GM20431 (cell line): Measurements from ENCODE around the gene RNASE11.
"Not testable (repeated sequence)": the region's sequence is repeated elsewhere in the genome, so short reads cannot be mapped to it uniquely, and the experiment has no call there.

Source experiments
- in situ Hi-C: fragments of 300-500 bp; cut with MseI, MboI; formaldehyde crosslinking; loops from one replicate; pipeline ENCODE4 v1.15.0; 2020; ENCODE audit warnings: low sequenced_read_pairs; ENCODE audit not compliant: unreplicated experiment

Gene RNASE11

DNA sequence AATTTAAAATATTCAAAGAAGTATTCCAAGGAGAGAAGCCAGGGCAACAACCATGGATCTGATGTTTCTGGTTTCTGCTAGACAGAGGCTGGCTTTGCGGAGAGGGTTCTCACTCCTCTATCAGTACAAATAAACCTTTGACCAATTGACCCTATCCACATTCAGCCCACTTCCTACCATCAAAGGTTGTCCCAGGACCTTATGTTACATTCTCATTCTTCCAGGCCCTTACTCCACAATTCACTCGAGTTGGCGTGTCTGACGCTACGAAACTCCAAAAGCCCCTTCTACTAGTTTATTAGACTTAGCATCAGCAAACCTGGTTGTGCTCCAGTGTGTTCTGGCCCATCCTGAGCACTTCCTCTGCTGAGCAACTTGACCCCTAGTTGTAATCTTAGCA lies 28.2 kb upstream of the RNASE11 start:
- in situ Hi-C loops: loop anchor here (10.0 kb wide), 1 partner anchor 69 kb away; the partner anchor contains the start of genes ANG and RNASE4

DNA sequence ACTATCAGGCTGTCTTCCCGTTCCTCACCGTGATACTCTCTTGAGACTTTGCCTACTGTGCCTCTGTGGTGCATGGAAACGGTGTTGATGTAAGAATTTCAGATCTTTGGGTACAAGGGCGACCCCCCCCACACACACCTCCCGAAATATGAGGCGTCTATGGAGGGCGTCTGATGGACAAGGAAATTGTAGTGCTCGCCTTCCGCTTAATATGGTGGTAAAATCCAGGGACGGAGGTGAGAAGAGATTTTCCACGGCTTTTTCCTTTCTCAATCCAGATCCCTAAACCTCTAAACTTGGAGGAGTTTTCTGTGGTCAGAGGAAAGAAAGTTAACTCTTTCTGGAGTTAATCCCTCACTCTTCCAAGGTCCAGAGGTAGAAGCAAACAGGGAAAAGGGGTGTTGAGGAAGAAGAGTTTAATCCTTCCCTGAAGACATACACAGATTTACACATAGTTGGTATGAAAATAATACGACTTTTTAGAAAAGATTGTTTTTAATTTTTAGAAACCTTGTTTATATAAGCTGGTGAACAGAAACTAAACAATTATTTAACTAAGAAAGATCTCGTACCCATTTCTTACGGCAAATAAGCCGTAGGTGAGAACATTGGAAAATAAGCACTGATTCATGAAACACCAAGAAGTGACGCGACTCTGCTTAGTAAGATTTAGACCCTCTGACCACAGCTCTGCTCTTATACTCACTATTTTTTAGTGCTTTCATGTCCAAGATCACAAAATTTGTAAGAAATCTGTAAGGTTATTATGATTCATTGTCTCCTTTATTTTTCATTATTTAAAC lies 26.4 kb upstream of the RNASE11 start:
- in situ Hi-C loops: loop anchor here (10.0 kb wide), 1 partner anchor 71 kb away; the partner anchor contains the start of genes ANG and RNASE4

DNA sequence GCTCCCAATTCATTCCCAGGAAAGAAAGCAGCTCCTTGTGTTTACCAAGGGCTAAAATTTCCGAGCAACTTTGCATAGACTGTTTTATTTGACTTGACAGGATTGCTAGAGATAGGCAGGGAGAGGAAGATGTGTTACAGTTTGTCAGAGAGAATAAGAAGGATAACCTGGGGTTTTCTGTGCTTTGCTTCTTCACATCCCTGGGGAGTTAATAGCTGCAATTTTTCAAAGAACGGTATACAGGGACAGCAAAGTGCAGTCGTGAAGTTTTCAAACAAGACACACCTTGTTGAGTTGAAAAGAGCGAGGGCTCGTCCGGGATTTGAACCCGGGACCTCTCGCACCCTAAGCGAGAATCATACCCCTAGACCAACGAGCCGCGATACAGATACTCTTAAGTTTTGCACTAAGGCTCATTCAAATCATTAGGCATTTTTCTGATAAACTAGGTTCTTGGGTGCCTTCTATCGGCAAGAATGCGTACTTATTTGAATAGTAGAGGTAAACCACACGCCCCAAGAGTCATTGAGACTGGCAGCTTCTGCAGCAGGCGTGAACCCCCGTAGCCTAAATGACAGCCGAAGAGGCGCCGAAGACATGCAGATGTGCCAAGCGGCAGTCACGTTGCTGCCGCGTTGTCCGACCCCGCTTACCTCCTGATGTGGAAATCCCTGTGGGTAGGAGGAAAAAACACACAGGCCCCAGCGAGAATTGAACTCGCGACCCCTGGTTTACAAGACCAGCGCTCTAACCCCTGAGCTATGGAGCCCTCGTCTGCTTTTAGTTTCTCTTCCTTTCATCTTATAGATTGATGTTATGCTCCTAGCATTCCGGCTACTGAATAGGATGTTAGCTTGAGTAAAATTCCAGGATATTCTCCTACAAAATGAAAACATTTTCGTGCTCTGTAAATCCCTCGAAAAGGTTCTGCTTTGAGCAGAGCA lies 25.6 kb upstream of the RNASE11 start:
- in situ Hi-C loops: loop anchor here (10.0 kb wide), 1 partner anchor 71 kb away; the partner anchor contains the start of genes ANG and RNASE4

DNA sequence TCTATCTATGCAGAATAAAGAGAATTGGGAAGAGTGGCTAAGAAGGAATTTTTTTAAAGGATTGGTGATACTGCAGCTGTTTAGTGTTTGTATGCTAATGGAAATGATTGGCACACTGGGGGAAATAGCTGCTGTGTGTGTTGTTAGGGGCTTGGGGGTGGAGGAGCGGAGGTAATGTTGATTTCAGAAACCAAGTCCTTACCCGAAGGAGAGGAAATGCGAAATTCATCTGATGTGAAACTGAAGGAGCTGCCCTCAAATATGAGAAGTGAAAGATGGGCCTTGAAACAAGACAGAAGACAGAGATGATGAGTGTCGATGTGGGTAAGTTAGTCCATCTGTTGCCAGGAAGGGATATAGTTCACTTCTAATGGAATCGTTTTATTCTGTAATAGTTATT lies 24.6 kb upstream of the RNASE11 start:
- in situ Hi-C loops: loop anchor here (10.0 kb wide), 1 partner anchor 72 kb away; the partner anchor contains the start of genes ANG and RNASE4

DNA sequence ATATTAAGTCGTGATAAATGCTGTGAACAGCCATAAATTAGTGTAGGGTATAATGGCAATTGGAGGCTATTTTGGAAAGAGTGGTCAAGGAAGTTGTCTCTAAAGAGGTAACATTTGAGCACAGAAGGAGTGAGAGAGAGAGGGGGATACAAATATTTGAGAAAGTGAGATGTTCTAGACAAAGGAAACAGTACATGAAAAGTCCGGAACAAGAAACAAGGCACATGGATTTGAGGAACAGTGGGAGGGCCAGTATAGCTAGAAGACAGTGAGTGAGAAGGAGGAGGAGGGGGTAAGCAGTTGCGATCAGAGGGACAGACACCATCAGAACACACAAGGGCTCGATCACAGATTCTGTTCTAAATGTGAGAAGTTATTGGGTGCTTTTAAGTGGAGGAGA lies 23.5 kb upstream of the RNASE11 start:
- in situ Hi-C loops: loop anchor here (10.0 kb wide), 1 partner anchor 74 kb away; the partner anchor contains the start of genes ANG and RNASE4

DNA sequence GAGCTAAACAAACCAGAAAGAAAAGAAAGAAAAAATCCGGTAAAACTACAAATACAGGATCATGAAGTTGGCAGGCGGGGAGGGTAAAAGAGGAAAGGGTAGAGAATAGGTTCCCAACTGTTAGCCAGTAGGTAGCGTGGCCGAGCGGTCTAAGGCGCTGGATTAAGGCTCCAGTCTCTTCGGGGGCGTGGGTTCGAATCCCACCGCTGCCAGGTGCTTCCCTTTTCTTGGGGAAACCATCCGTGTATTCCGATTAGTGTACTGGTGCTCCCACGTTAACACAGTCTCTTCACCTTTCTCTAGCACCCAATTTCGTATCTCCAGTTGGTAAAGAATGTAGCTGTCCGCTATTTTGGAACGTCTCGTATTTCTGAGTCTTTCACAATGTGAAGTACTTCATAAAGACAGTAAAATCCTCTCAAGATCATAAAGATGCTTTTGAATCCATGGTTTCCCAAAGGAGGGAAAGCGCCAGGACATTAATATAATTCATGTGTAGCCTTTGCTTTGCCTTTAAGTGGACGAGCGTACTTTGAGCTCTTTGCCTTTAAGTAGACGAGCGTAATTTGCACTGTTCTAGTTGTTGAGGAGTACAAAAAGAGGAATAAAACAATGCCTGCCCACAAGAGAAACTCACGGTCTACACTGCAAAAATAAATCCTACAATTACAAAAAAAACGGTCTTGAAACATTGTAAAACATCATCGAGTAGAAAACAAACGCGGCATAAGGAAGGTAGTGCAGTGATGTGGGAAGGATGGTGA lies 22.4 kb upstream of the RNASE11 start:
- in situ Hi-C loops: loop anchor here (10.0 kb wide), 1 partner anchor 75 kb away; the partner anchor contains the start of genes ANG and RNASE4

DNA sequence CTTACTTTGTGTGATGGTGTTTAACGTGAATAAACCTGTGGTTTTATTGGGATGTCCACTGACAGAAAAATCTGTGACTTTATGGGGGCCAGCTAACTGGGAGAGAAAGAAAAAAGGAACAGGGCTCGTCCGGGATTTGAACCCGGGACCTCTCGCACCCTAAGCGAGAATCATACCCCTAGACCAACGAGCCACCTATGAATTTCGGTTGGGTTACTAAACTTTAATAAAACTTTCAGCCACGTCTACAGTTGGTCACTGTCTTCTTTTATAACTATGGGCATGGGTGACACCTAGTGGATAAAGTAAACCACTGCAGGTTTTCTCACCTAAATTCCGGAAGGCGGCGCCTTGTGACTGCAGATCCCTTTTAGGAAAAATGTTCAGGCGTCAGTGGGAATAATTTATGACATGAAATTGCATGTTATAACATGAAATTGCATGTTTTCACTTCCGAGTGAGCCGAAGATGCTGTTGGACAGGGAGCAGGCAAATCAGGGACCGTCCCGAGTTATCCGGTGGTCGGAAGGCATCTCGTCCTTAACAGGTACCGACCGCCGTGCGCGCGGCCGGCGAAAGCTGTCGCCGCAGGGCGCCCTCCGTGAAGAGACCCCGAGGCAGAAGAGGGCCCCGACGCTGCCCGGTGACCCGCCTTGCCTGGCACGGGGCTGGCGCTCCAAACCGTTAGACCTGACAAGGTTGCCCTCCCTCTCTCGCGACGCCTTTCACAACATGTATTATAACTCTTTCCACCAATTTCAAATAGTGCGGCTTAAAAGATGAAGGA lies 21.6 kb upstream of the RNASE11 start:
- in situ Hi-C loops: loop anchor here (10.0 kb wide), 2 partner anchors 75 to 285 kb away; partner anchors contain the start of genes ANG and RNASE4

DNA sequence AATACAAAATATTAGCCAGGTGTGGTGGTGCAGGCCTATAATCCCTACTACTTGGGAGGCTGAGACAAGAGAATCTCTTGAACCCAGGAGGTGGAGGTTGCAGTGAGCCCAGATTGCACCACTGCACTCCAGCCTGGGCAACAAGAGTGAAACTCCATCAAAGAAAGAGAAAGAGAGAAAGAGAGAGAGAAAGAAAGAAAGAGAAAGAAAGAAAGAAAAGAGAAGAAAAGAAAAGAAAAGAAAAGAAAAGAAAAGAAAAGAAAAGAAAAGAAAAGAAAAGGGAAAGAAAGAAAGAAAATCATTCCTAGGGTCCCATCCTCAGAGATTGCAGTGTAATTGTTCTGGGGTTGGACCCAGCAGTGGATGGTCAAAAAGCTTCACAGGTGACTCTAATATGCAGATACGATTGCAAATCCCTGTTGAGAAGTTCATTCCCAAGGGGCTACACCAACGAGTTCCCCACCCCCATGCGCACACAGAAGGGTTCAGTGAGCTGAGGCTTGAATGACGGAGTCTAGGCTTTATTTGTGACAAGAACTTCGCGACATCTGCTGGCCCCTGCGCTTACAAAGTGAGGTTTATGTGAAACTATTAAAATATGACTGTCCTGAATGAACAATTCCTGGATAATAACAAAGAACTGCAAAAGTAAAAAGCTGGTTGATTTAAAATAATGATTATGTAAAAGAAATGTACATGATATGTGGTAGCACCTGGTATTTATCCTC lies 20.7 kb upstream of the RNASE11 start:
- in situ Hi-C loops: loop anchor here (10.0 kb wide), 1 partner anchor 284 kb away; no protein-coding TSS in a partner anchor

DNA sequence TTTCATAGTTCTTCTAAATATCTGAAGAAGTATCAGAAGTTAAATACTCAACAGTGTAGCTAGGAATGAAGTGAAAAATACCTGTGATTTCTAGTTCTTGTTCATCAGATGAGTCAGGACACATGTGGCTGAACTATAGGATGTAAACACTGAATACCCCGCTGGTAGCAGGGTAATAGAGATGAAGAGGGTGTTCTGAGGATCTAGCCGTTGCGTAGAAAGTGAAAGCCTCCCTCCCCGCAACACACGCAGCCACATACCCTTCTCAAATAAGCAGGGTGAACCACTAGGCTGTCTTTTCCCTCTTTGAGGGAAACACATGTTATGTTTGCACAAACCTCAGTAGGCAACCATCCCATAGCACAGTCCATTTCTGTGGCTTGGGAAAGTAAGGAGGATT lies 19.8 kb upstream of the RNASE11 start:
- in situ Hi-C loops: loop anchor here (10.0 kb wide), 1 partner anchor 283 kb away; no protein-coding TSS in a partner anchor

DNA sequence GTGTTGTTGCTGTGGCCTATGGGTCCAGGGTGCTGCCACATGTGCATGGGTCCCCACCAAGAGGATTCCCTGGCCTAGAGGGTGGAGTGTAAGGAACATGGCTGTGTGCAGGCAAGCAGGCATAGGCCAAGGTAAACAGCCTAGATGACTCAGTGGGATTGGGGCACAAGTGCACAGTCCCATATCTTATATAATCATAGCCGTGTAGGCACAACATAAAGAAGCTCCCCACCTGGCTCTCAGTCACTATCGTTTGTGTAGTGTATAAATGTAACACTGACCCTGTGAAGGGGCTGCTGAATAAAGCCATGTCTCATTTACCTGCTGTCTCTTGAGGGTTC lies 19.1 kb upstream of the RNASE11 start:
- in situ Hi-C loops: loop anchor here (10.0 kb wide), 1 partner anchor 282 kb away; no protein-coding TSS in a partner anchor

DNA sequence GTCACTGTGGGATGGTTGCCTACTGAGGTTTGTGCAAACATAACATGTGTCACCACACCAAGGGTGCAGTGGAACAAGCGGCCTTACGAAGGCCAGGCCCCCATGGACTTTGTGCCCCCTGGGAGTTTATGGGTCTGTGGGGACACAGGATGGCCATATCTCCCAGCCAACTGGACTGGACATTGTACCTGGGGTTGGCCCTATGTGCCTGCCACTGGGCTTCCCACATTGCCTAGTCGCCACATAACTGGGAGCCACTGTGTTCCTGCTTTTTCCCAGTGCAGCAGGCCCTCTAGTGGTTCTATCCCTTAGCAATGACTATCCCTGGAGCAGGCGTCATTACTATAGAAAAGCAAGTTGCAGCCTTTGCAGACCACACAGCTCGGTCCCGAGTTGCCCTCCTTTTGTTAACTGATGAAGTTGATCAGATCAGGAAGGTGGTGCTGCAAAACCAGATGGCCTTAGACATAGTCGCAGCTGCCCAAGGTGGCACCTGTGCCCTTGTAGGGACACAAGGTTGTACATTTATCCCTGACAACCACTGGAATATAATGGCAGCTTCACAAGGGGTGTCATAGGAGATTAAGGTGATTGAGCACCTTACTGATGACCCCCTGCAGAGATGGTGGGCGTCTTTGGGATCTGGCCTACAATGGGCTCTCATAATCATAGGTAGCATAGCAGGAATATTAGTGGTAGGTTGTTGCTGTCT lies 18.5 kb upstream of the RNASE11 start:
- in situ Hi-C loops: loop anchor here (10.0 kb wide), 1 partner anchor 282 kb away; no protein-coding TSS in a partner anchor

DNA sequence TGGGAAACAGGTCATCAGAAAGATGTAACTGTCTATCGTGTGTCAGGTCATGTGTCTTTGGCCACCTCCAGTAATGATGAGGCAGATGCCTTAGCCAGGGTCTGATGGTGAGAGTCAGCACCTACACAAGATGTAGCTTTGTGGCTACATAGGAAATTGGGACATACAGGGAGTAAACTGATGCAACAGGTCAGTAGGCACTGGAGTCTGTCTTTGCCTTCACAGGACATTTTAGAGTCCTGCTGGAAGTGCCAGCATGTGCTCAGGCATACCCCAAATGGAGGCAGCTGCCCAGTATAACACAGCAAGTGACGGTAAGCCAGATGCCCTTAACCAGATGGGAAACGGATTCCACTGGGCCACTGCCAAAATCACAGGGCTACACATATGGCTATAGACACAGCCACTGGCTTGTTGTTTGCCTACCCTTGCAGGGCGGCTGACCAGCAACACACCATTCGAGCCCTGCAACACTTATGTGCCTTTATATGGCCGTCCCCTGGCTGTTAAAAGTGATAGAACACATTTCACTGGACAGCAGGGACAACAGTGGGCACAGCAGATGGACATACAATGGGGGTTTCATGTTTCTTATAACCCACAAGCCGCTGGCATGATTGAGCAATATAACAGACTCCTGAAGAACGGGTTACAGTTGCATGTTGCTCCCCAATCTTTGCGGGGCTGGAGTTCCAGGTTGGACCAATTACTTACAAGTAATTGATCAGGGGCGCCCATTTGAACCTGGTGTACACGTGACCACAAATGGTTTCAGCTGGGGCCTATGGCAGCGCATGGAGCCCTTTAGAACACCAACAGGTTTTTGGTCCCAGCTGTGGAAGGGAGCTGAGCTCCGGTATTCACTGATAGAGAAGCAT lies 16.3 kb upstream of the RNASE11 start:
- in situ Hi-C loops: loop anchor here (10.0 kb wide), 1 partner anchor 279 kb away; no protein-coding TSS in a partner anchor

DNA sequence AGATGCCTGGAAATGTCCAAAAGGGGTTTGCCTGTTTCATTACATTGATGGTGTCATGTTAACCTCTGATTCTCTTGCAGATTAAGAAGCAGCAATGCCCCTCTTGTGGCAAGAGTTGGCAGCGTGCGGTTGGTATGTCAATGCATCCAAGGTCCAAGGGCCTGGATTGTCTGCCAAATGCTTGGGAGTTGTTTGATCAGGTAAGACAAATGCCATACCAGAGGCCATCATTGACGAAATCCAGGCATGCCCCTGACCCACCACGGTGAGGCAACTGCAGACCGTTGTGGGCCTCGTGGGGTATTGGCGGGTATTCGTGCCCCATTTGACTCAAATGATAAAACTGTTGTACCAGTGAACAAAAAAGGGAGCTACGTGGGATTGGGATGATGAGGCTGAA lies 14.8 kb upstream of the RNASE11 start:
- in situ Hi-C loops: loop anchor here (10.0 kb wide), 1 partner anchor 278 kb away; no protein-coding TSS in a partner anchor

DNA sequence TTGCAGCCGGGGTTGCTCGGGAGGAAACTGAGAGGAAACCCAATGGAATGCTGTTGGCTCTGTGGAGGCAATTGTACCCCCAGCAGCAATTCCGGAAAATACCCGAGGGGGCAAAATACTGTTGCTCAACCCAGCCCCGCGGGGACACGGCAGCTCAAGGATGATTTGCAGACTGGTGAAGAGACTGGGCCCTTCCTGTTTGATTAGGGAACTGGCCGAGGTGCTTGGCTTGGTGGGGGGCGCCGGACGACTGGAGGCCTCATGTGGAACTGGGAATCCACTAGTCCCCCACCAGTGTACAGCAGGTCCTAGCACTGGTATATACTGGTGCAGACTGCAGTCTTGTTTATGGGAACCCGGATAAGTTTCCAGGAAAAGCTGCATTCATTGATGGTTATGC lies 13.7 kb upstream of the RNASE11 start:
- in situ Hi-C loops: loop anchor here (10.0 kb wide), 1 partner anchor 277 kb away; no protein-coding TSS in a partner anchor

DNA sequence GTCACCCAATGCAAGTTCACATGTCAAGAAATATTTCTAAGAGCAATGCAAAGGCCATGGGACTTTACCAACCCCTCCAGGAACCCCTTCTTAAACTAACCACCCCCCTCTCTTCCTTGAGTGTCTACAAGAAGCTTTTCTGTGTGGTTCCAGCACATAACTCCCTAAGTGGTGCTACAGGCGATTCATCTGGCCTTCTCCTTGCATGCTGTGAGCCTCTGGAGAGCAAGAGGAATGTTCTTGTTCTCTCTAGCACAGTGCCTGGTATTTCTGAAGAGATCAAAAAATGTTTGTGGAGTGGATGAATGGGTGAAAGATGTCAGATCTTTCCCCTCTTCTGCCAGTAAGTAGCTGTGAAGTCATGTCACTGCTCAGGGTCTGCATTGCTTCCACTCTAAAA lies 9.3 kb upstream of the RNASE11 start:
- in situ Hi-C loops: no loop called here

DNA sequence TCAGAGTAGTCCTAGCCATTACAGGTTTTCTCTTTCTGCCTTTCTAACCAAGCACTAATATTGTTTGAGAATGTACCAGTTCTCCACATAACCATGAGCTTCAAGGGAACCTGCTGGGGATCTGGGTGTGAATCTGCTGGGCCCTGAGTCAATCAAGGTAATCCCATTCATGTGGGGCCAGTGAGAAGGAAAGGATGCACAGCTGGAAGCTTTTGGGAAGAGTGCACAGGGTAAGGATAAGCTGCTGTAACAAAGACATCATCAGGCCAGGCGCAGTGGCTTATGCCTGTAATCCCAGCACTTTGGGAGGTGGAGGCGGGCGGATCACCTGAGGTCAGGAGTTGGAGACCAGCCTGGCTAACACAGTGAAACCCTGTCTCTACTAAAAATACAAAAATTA lies 7.9 kb upstream of the RNASE11 start:
- in situ Hi-C loops: not testable (repeated sequence)
